WTC11 (cell line): Measurements from ENCODE around the gene GALM. TPM values are rescaled to one million over a fixed set of nuclear protein-coding genes. Genes with fewer than 3 reads are reported as not detected.

Experiments used
- ATAC-seq: fragments of 200-7000 bp; cut with Tn5 transposase; 2 replicates; pipeline ENCODE4 v1.10.0; 2021; ENCODE audit warnings: mild to moderate bottlenecking, moderate library complexity
- CTCF ChIA-PET: fragments of 300-600 bp; sonication (Branson Sonifier 250); formaldehyde crosslinking; loops from one replicate; lab custom pipeline; 2021; ENCODE audit warnings: antibody characterized with exemption; lab: Charles Lee
- POLR2A ChIA-PET: fragments of 350-600 bp; sonication (Branson Sonifier 250); formaldehyde crosslinking; loops from one replicate; lab custom pipeline; 2021; ENCODE audit warnings: antibody characterized with exemption; lab: Charles Lee
- DNase-seq: peaks from one replicate; pipeline ENCODE4 v3.0.0; 2021; ENCODE audit warnings: low spot score
- H3K27ac Mint-ChIP-seq: 2 replicates; pipeline ENCODE4 v1.8.0; 2021; ENCODE audit warnings: mixed read lengths
- H3K27me3 Mint-ChIP-seq: 2 replicates; pipeline ENCODE4 v1.8.0; 2021; ENCODE audit warnings: low read depth, mild to moderate bottlenecking, moderate library complexity, mixed read lengths
- H3K36me3 Mint-ChIP-seq: 2 replicates; pipeline ENCODE4 v1.8.0; 2021; ENCODE audit warnings: mixed read lengths
- H3K4me1 Mint-ChIP-seq: 2 replicates; pipeline ENCODE4 v1.8.0; 2022; ENCODE audit warnings: mixed read lengths
- H3K4me3 Mint-ChIP-seq: 2 replicates; pipeline ENCODE4 v1.8.0; 2021; ENCODE audit warnings: mild to moderate bottlenecking, moderate library complexity, mixed read lengths
- H3K9me3 Mint-ChIP-seq: 2 replicates; pipeline ENCODE4 v1.8.0; 2021; ENCODE audit warnings: mixed read lengths
- AFF4 ChIP-seq: sonication (generic); formaldehyde crosslinking; IDR thresholded peaks from 2 replicates; pipeline ENCODE4 v1.8.1; 2023; ENCODE audit warnings: mild to moderate bottlenecking, missing genetic modification reagents, borderline replicate concordance
- ATF1 ChIP-seq: sonication (generic); formaldehyde crosslinking; IDR thresholded peaks from 2 replicates; pipeline ENCODE4 v1.8.1; 2023; ENCODE audit warnings: mild to moderate bottlenecking, moderate library complexity, missing genetic modification reagents
- CREM ChIP-seq: sonication (generic); formaldehyde crosslinking; IDR thresholded peaks from 2 replicates; pipeline ENCODE4 v1.8.1; 2022; ENCODE audit warnings: mild to moderate bottlenecking, missing genetic modification reagents, moderate library complexity
- CTCF ChIP-seq: fragments of 200-600 bp; IDR thresholded peaks from 2 replicates; pipeline ENCODE4 v1.8.0; 2022; ENCODE audit warnings: antibody characterized with exemption
- FOXJ3 ChIP-seq: sonication (generic); formaldehyde crosslinking; IDR thresholded peaks from 2 replicates; pipeline ENCODE4 v1.9.0; 2021; ENCODE audit warnings: missing genetic modification reagents, mild to moderate bottlenecking, borderline replicate concordance
- NFE2L1 ChIP-seq: sonication (generic); formaldehyde crosslinking; IDR thresholded peaks from 2 replicates; pipeline ENCODE4 v1.8.1; 2023; ENCODE audit warnings: missing genetic modification reagents
- RELA ChIP-seq: sonication (generic); formaldehyde crosslinking; IDR thresholded peaks from 2 replicates; pipeline ENCODE4 v1.8.1; 2022; ENCODE audit warnings: missing genetic modification reagents, mild to moderate bottlenecking, borderline replicate concordance
- SMAD4 ChIP-seq: sonication (generic); formaldehyde crosslinking; IDR thresholded peaks from 2 replicates; pipeline ENCODE4 v1.8.0; 2022; ENCODE audit warnings: mild to moderate bottlenecking, missing genetic modification reagents
- SOX15 ChIP-seq: fragments of 250-450 bp; sonication (Bioruptor Pico); IDR thresholded peaks from 2 replicates; pipeline ENCODE4 v1.9.0; 2021; ENCODE audit warnings: mild to moderate bottlenecking
- TEAD1 ChIP-seq: sonication (generic); formaldehyde crosslinking; IDR thresholded peaks from 2 replicates; pipeline ENCODE4 v1.8.0; 2022; ENCODE audit warnings: mild to moderate bottlenecking, missing genetic modification reagents
- TP53 ChIP-seq: sonication (generic); formaldehyde crosslinking; IDR thresholded peaks from 2 replicates; pipeline ENCODE4 v1.8.1; 2023; ENCODE audit warnings: mild to moderate bottlenecking, missing genetic modification reagents
- USF2 ChIP-seq: sonication (generic); formaldehyde crosslinking; IDR thresholded peaks from 2 replicates; pipeline ENCODE4 v1.8.1; 2023; ENCODE audit warnings: mild to moderate bottlenecking, missing genetic modification reagents, moderate library complexity
- ZNF232 ChIP-seq: sonication (generic); formaldehyde crosslinking; IDR thresholded peaks from 2 replicates; pipeline ENCODE4 v1.8.0; 2022; ENCODE audit warnings: mild to moderate bottlenecking, missing genetic modification reagents
- ZNF317 ChIP-seq: sonication (generic); formaldehyde crosslinking; IDR thresholded peaks from 2 replicates; pipeline ENCODE4 v1.8.1; 2023; ENCODE audit warnings: low read depth, mild to moderate bottlenecking, moderate library complexity, missing genetic modification reagents, borderline replicate concordance
- ZNF396 ChIP-seq: fragments of 250-450 bp; sonication (Bioruptor Pico); IDR thresholded peaks from 2 replicates; pipeline ENCODE4 v1.8.0; 2021; ENCODE audit warnings: mild to moderate bottlenecking, moderate library complexity, borderline replicate concordance
- total RNA-seq: library from RNA; stranded (reverse); gene quantifications from 3 replicates; pipeline ENCODE4 v1.2.3, GENCODE V29; 2021
- TF ChIP-seq, protein P1 (sequence below): sonication (generic); formaldehyde crosslinking; IDR thresholded peaks from 2 replicates; pipeline ENCODE4 v1.8.1; 2022; ENCODE audit warnings: low read depth, mild to moderate bottlenecking, moderate library complexity, missing genetic modification reagents, borderline replicate concordance
- TF ChIP-seq, protein P2 (sequence below): sonication (generic); formaldehyde crosslinking; IDR thresholded peaks from 2 replicates; pipeline ENCODE4 v1.8.1; 2022; ENCODE audit warnings: mild to moderate bottlenecking, missing genetic modification reagents, moderate library complexity, borderline replicate concordance
- TF ChIP-seq, protein P3 (sequence below): sonication (generic); formaldehyde crosslinking; IDR thresholded peaks from 2 replicates; pipeline ENCODE4 v1.8.1; 2023; ENCODE audit warnings: mild to moderate bottlenecking, missing genetic modification reagents

GALM gene
- total RNA-seq, 1 experiment from 2014 or later = 11.2 TPM

DNA sequence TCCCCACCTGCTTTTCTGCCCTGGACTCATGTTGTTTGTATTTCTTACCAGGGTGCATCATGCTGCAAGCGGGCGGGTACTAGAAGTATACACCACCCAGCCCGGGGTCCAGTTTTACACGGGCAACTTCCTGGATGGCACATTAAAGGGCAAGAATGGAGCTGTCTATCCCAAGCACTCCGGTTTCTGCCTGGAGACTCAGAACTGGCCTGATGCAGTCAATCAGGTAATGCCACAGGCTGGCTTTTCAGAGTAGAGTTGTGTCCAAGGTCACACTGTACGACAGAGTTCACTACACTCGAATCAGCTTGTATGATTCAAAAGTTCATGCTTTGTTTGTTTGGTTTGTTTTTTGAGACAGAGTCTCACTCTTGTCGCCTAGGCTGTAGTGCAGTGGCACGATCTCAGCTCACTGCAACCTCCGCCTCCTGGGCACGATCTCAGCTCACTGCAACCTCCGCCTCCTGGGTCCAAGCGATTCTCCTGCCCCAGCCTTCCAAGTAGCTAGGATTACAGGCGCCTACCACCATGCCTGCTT lies 65.8 kb downstream of the GALM start (continued):
- TF ChIP-seq TP53 (CRISPR knock-in tag) = no peak

- Mint-ChIP-seq H3K4me1 (peaks cover 22% of the 10 kb centered on the region), H3K9me3 (peaks cover 2% of the 10 kb centered on the region; the same call in 1 of the 2 replicates), H3K36me3 (peaks cover 21% of the 10 kb centered on the region), H3K27ac (no peak overlapping the region; the same call in 1 of the 2 replicates), H3K27me3 (no peaks in the 10 kb centered on the region), H3K4me3 (no peak overlapping the region)
- DNase-seq = no peak
- ChIA-PET POLR2A (interaction anchor here (1.6 kb wide), 1 partner anchor 17 kb away, joined by 8 read pairs; the partner anchor contains the start of gene SRSF7), CTCF (interaction anchor here (1.1 kb wide), 1 partner anchor 11 kb away, joined by 3 read pairs; no protein-coding TSS in a partner anchor)
- TF ChIP-seq FOXJ3 (CRISPR knock-in tag) = no peak
- no peak for TF ChIP-seq ATF1
- no peak for TF ChIP-seq AFF4 (CRISPR knock-in tag)
- TF ChIP-seq, protein P1, sequence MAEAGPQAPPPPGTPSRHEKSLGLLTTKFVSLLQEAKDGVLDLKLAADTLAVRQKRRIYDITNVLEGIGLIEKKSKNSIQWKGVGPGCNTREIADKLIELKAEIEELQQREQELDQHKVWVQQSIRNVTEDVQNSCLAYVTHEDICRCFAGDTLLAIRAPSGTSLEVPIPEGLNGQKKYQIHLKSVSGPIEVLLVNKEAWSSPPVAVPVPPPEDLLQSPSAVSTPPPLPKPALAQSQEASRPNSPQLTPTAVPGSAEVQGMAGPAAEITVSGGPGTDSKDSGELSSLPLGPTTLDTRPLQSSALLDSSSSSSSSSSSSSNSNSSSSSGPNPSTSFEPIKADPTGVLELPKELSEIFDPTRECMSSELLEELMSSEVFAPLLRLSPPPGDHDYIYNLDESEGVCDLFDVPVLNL (CRISPR knock-in tag) = no peak
- no peak for TF ChIP-seq RELA
- no peak for TF ChIP-seq ZNF232
- TF ChIP-seq USF2 = no peak
- no peak for TF ChIP-seq CREM (CRISPR knock-in tag)
- TF ChIP-seq, protein P2, sequence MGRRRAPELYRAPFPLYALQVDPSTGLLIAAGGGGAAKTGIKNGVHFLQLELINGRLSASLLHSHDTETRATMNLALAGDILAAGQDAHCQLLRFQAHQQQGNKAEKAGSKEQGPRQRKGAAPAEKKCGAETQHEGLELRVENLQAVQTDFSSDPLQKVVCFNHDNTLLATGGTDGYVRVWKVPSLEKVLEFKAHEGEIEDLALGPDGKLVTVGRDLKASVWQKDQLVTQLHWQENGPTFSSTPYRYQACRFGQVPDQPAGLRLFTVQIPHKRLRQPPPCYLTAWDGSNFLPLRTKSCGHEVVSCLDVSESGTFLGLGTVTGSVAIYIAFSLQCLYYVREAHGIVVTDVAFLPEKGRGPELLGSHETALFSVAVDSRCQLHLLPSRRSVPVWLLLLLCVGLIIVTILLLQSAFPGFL (CRISPR knock-in tag) = no peak
- no peak for TF ChIP-seq ZNF317 (CRISPR knock-in tag)
- TF ChIP-seq CTCF = no peak
- no peak for TF ChIP-seq SMAD4 (CRISPR knock-in tag)
- TF ChIP-seq SOX15 (CRISPR knock-in tag) = no peak
- TF ChIP-seq ZNF396 = no peak
- no peak for TF ChIP-seq NFE2L1 (CRISPR knock-in tag)
- TF ChIP-seq, protein P3, sequence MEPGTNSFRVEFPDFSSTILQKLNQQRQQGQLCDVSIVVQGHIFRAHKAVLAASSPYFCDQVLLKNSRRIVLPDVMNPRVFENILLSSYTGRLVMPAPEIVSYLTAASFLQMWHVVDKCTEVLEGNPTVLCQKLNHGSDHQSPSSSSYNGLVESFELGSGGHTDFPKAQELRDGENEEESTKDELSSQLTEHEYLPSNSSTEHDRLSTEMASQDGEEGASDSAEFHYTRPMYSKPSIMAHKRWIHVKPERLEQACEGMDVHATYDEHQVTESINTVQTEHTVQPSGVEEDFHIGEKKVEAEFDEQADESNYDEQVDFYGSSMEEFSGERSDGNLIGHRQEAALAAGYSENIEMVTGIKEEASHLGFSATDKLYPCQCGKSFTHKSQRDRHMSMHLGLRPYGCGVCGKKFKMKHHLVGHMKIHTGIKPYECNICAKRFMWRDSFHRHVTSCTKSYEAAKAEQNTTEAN (CRISPR knock-in tag) = no peak
- no peak for TF ChIP-seq TEAD1 (CRISPR knock-in tag)
- no peak for ATAC-seq
Measured at GRCh38 chr2:38733300-38733971, 67.5 kb downstream of the GALM start.
